ENCODE measurements around the gene CPT1B.

DNA sequence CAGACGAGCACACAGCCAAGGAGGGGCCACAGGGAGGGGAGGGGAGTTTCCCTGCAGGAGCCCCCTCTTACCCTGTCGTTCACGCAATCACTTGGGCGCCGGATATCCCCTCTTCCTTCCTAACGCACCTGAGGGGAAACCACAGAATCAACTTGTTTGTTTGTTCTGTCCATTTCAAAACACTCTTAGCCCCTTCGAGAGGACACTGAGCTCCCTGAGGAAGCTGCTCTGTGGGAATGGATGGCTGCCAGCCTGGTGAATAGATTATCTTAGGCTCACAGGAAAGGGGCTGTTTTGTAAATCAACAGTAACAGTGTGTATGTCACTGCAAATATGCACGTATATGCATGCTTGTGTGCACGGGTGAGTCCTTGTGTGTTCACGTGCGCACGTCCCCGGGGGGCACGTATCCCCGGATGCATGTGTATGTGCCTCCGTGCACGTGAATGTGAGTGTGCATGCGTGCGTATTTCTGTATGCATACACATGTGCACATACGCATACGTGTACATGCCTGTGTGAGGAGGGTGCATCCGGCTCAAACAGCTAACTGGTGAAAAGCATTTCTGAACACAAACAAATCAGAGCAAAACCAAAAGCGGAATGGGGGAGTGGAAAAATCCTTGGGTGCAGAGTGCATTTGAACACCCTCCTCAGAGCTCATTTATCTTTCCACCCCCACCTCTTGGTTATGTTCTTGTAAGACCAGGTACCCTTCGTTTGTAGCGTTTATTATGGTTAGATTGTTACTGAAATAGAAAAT, 42.5 kb upstream of the CPT1B start:
- peak in 2 of 3 experiments; percentile 74 to 78; a peak in 2 of 4 replicates for TF ChIP-seq CTCF (IDR thresholded peaks at IDR 0.05; ENCODE audit: control extremely low read depth in 1 of 3, insufficient read depth in 1 of 3, low read depth in 1 of 3, low read length in 3 of 3)
- no peak for TF ChIP-seq SIX5 (IDR thresholded peaks at IDR 0.05; ENCODE audit: low read depth, low read length)
- no peak for TF ChIP-seq CREB1 (IDR thresholded peaks at IDR 0.05)
